HG02870 (cell line): ENCODE measurements around the gene COL8A2.

Experiments
- ATAC-seq: cut with Tn5 transposase; IDR thresholded peaks from one replicate; pipeline ENCODE4 v1.9.1; 2021; ENCODE audit warnings: mild to moderate bottlenecking, moderate library complexity; ENCODE audit not compliant: unreplicated experiment

COL8A2 gene

GRCh38 chr1:36115931-36116330 lies 9.1 kb downstream of the COL8A2 start:
- no peak for ATAC-seq

- no peak for ATAC-seq
Observed at GRCh38 chr1:36115200-36115669, 9.8 kb downstream of the COL8A2 start.

- no peak for ATAC-seq
Observed at GRCh38 chr1:36114371-36114770, 10.7 kb downstream of the COL8A2 start.

- ATAC-seq: no peak
Observed at GRCh38 chr1:36112823-36113222, 12.2 kb downstream of the COL8A2 start.

- no peak for ATAC-seq
Observed at GRCh38 chr1:36111151-36111550, 13.9 kb downstream of the COL8A2 start.

GRCh38 chr1:36109041-36109679 lies 15.9 kb downstream of the COL8A2 start:
- no peak for ATAC-seq

GRCh38 chr1:36108314-36108713 lies 16.7 kb downstream of the COL8A2 start:
- no peak for ATAC-seq

GRCh38 chr1:36107394-36107793 lies 17.6 kb downstream of the COL8A2 start:
- no peak for ATAC-seq

- ATAC-seq: no peak
Observed at GRCh38 chr1:36106269-36106668, 18.8 kb downstream of the COL8A2 start.

- ATAC-seq: no peak
Observed at GRCh38 chr1:36101546-36101945, 23.5 kb downstream of the COL8A2 start.

- ATAC-seq: no peak
Observed at GRCh38 chr1:36100376-36100775, 24.6 kb downstream of the COL8A2 start.

- ATAC-seq: no peak
Observed at GRCh38 chr1:36099681-36100341, 25.2 kb downstream of the COL8A2 start.

- no peak for ATAC-seq
Observed at GRCh38 chr1:36098650-36099365, 26.2 kb downstream of the COL8A2 start.

GRCh38 chr1:36097693-36098585 lies 27.1 kb downstream of the COL8A2 start:
- ATAC-seq: no peak

GRCh38 chr1:36096500-36097432 lies 28.3 kb downstream of the COL8A2 start:
- no peak for ATAC-seq

GRCh38 chr1:36095760-36096405 lies 29.1 kb downstream of the COL8A2 start:
- ATAC-seq: no peak

GRCh38 chr1:36094621-36095061 lies 30.4 kb downstream of the COL8A2 start:
- ATAC-seq: no peak

GRCh38 chr1:36093929-36094328 lies 31.1 kb downstream of the COL8A2 start:
- no peak for ATAC-seq

- ATAC-seq: no peak
Observed at GRCh38 chr1:36093226-36093625, 31.8 kb downstream of the COL8A2 start.
